DOHH2 (cell line): Measurements from ENCODE around the gene HIF3A.

Experiments
- CTCF ChIP-seq: fragments of 200-600 bp; sonication (generic); IDR thresholded peaks from one replicate; pipeline ENCODE4 v1.5.1; 2014; ENCODE audit warnings: antibody characterized with exemption, mild to moderate bottlenecking, low read depth, low read length; ENCODE audit not compliant: poor library complexity, severe bottlenecking
- EZH2phosphoT487 ChIP-seq: fragments of 200-600 bp; sonication (generic); IDR thresholded peaks from 2 replicates; pipeline ENCODE4 v1.6.1; 2017; ENCODE audit warnings: borderline replicate concordance, mild to moderate bottlenecking, antibody characterized with exemption, low read length, moderate library complexity, mixed read lengths

DNA sequence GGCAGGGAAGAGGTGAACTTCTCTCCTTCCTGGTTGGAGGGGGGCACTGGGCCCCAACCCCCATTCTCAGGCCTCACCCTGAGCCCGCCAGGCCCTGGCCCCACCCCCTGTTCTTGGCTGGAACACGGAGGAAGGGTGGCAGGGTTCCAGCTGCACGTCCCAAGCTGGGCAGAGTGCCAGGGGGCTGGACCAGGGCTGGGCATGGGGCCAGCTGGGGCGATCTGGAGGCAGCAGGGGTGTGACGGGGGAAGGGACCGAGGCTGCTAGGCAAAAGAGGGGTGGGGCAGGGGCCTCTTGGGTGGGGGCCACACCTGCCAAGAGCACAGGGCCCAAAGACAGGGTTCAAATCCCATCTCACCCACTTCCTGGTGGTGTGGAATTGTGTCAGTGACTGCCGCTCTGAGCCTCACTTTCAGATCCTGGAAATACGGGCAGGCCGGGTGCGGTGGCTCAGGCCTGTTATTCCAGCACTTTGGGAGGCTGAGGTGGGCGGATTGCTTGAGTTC, 2.2 kb downstream of the HIF3A start:
- TF ChIP-seq CTCF, result no peak
- TF ChIP-seq EZH2phosphoT487, result no peak
